Inflammatory macrophage treated with lipopolysaccharide for 4 hours (primary cell): Measurements from ENCODE around the gene CLHC1.
"Not testable (repeated sequence)": the region's sequence is repeated elsewhere in the genome, so short reads cannot be mapped to it uniquely, and the experiment has no call there.

Source experiments
- DNase-seq: peaks from one replicate; pipeline ENCODE4 v3.0.0-alpha.2; 2020

The CLHC1 gene

GRCh38 chr2:55152475-55153412, 79.3 kb downstream of the CLHC1 start:
- peak; percentile 69 for DNase-seq

DNA sequence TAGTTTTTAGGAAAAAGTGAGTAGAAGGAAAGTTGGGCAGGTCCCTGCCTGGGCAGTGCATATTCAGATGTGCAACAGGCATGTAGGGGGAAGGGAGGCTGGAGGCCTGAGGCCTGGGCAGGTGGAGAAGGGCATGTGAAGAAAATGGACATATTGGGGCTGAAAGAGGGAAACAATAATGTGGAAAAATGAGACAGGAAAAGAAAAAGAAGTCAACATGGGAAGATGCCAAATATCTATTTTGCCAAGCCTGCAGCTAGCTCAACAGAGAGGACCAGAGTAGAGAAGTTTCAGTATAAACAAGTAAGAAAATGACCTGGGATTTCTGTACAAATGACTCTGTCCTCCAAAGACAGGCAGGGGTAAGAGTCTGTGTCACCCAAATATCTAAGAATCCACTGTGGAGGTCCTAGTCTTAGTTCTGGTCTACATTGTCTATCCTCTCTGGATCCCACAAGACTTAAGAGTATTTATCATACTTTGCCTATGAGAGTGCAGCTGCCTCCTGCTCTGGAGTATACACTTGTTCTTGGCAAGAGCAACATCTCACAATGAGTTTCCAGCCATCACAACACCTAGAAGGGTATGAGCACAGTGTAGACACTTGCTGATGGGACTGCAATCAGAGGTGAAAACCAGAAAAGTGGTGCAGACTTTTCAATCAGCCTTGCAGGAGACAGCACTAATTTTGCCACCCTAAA, 80.2 kb downstream of the CLHC1 start:
- DNase-seq, result no peak

GRCh38 chr2:55150834-55151233, 81.3 kb downstream of the CLHC1 start:
- DNase-seq, result peak; percentile 87

DNA sequence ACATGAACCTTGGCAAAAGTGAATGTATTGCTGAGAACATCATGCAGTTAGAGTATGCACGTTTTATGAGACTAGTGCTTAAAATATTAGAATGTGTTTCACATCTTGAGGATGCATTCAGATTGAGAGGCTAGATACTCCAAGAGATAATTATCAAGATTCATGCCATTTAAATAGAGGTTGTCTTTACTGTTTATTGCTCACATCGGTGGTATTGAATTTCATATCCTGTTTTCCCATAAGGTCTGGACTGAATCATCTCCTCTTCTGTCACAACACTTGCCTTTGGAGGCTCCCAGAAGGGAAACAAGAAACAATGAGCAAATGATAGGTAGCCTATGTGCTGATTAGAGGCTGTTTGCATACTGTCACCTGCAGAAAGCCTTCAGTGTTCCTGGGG, 83.8 kb downstream of the CLHC1 start:
- DNase-seq, result peak; percentile 59

DNA sequence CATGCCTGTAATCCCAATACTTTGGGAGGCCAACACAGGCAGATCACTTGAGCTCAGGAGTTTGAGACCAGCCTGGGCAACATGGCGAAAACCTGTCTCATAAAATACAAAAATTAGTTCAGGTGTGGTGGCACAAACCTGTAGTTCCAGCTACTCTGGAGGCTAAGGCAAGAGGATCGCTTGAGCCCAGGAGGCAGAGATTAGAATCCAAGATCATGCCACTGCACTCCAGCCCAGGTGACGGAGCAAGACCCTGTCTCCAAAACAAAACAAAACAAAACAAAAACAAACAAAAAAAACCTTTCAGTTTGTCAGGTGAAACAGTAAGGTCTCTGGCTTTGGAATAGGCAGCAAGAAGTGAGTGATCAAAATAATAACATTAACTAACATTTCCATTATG, 84.6 kb downstream of the CLHC1 start:
- DNase-seq, result no peak

- no peak for DNase-seq
These were observed 85.1 kb downstream of the CLHC1 start for GRCh38 chr2:55147041-55147440.

DNA sequence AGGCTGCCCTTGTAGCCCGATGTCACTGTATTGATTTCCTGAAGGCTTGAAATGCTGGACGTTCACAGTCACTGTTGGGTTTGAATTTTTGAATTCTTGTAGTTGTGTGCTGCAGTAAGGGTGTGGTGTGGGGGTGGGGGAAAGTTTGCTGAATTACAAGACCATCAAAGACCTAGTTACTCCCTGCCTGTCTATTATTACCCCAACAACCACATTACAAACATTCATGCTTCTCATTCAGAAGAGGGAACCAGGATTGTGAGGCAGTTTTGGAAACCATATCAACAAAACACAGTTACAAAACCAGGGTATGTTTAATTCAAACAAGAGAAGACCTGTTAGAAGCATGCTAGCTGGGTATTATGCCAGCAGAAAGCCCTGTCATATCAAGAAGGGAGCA, 85.8 kb downstream of the CLHC1 start:
- DNase-seq, result peak; percentile 27

DNA sequence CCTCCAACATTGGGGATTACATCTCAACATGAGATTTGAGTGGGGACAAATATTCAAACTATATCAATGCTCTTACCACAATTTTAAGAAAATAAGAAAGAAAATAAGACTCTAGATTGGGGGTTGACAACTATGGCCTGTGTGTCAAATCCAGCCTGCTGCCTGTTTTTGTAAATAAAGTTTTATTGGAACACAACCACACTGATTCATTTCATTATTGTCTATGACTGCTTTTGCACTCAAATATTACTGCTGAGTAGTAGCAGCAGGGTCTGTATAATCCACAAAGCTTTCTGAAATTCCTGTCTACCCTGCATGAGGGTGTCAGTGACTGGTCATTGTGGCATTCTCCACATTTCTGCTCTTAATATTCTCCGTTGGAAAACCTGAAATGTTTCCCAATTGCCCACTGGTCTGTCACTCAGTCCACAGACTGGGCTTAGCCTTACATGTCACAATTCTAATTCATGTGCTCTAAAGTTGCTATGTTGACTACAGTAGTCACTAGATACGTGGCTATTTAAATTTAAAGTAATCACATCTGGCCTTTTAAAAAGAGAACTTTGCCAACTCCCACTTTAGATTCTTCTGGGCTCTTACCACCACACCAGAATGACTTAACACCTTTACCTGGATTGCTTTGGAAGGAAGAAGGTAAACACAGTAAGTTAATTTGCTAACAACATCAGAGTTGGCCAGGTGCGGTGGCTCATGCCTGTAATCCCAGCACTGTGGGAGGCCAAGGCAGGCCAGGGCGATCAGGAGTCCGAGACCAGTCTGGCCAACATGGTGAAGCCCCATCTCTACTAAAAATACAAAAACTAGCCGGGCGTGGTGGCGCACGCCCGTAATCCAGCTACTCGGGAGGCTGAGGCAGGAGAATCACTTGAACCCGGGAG, 86.9 kb downstream of the CLHC1 start:
- no peak for DNase-seq

DNA sequence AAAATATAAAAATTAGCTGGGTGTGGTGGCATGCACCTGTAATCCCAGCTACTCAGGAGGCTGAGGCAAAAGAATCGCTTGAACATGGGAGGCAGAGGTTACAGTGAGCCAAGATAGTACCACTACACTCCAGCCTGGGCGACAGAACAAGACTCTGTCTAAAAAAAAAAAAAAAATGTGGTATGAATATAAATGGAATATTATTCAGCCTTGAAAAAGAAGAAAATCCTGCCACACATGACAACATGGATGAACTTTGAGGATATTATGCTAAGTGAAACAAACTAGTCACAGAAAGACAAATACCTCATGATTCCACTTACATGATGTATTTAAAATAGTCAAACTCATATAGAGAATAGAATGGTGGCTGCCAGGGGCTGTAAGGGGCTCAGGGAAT, 88.4 kb downstream of the CLHC1 start:
- DNase-seq, result not testable (repeated sequence)

DNA sequence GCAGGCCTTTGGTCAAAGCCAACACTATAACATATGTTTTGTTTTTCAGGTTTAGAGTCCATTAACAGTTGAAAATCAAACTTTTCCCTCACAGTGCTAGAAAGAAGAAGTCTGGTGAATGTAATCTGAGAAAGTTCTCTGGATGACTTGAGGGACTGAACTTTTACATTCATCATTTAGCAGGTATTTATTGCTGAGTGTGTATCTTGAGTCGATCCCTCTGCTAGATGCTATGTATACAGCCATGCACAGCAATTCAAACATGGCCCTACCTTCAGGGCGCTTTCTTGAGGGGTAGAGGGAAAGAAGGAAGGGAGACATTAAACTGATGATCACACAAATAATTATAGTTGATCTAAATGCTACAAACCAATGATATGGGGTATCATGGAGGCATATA, 89.6 kb downstream of the CLHC1 start:
- DNase-seq, result no peak

DNA sequence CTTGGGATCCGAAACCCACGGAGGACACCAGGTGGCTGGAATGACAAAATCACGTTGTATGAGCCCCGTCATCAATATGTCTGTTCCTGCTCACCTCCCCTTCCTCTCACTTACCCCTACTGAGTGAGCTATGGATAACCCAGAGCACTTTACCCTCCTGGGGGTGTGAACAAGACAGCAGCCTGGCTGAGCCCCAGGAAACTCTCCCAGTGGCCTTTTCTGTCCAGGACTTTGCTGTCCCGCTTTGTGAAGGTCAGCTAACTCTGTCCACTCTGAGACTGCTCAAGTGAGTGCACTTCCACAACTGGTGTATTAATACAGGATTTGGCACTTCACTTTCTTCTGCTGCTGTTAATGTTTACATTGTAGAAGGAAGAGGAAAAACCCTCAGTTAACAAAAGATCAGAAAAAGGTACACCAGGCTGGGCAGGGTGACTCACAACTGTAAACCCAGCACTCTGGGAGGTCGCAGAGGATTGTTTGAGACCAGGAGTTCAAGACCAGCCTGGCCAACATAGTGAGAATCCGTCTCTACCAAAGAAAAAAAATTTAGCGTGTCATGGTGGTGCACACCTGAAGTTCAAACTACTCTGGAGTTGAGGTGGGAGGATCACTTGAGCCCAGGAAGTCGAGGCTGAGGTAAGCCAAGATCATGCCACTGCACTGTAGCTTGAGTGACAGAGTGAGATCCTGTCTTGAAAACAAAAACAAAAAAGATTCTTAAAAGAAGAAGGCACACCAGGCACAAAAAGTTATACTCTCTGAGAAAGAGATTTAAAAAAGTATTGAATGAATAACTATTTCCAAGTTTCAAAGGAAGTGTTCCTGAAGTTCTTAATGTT, 90.3 kb downstream of the CLHC1 start:
- DNase-seq, result no peak

GRCh38 chr2:55140316-55141219, 91.5 kb downstream of the CLHC1 start:
- DNase-seq, result no peak

GRCh38 chr2:55139305-55139704, 92.8 kb downstream of the CLHC1 start:
- no peak for DNase-seq

DNA sequence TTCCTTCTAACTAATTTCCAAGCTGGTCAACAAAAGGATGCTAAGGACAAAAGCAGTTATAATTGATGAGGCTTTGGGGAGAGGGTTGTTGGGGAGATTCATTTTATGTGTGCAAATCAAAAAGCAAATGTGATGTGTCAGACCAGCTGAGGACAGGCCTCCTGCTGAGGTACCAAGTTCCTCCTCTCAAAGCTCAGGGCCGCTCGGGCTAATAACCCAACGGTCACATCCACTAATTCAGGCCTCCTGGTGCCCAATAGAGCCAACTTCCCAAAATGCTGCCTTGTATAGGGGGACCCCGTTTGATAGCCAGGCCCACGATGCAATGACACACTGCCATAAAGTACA, 93.2 kb downstream of the CLHC1 start:
- DNase-seq, result no peak

DNA sequence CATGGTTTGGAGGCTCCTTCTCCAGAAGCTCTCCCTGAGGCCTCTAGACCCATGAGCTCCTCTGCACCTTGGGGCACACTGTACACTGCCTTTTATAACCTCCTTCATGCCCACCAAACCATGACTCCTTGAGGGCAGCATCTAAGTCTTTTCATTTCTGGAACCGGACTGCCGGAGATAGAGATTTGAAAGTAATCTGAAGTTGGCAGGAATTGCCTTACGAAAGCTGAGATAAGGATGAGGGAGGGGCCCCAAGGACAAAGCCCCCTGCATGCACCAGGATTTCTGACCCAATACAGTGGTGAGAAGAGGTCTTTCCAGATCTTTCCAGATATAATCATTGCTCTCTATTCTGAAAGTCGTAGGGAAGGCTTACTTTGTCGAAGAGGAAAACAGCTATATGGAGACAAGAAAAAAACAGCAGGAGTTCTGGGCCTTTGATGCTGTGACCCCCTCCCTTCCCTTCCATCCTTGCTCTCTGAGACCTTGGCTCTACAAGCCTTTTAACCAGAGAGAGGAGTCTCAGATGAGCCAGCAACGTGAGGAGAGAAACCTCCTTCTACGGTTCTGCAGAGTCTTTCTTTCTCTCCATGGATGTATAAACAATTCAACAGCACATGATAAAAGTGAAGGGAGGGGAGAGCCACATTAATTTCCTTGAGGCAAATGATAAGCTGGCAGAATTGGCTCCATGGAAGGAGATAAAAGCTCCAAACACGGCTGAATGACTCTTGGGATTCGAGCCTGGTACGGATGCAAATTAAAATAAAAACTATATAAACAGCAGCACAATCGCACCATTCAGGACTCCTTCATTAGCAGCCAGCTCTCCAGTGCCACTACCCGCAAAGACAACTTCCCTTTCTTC, 93.8 kb downstream of the CLHC1 start:
- DNase-seq, result no peak

DNA sequence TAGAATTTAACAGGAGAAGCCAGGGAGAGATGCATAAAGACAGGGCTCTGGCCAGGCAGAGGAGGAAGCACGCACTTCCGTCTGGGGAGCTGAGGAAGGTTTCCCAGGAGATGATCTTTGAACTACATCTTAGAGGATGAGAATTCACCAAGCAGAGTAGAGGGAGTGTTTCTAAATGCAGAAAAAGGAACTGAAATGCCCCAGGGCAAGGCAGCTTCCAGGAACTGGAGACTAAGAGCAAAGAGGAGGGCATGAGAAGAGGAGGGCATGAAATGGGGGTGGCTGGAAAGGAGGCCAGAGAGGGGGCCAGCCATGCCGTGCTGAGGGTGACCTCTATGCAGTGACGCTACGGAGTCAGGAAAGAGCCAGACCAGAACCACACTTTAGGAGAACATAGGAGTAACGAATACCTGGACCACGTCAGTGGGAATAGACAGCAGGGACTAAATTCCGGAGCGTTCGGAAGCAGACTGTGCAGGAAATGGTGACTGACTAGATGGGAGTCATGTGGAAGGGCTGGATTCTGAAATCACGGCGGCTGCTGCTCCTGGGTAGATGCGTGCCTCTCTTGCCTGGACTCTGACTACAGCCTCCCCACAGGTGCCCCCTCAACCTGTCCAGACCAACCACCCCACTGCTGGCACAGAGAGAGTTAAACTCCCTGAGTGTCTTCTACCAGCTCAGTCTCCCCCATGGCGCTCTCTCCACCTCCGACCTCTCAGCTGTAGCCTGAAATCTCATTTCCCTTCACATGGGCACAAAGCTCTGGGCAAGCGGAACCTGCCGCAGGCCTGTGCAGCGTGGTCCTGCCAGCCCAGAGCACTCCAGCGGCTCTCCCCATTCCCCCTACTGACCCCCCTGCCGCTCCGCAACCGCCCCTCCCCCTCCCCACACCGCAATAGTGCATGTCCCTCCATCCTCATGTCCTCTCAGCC, 94.8 kb downstream of the CLHC1 start:
- DNase-seq, result peak; percentile 85

GRCh38 chr2:55136138-55136541, 96.0 kb downstream of the CLHC1 start:
- DNase-seq, result no peak

DNA sequence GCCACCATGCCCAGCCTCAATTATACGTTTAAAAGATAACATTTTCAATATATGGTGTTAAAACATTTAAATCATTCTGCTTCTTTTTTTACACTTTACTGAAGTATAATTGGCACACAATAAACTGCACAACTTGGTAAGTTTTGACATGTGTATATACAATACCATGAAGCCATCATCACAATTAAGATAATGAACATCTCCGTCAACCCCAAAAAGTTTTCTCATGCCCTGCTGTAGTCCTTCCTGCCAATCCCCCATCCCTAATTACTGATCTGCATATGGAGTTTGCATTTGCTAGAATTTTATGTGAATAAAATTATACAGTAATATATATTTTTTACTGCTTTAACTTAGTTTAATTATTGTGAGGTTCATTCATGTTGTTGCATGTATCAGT, 96.6 kb downstream of the CLHC1 start:
- DNase-seq, result no peak

DNA sequence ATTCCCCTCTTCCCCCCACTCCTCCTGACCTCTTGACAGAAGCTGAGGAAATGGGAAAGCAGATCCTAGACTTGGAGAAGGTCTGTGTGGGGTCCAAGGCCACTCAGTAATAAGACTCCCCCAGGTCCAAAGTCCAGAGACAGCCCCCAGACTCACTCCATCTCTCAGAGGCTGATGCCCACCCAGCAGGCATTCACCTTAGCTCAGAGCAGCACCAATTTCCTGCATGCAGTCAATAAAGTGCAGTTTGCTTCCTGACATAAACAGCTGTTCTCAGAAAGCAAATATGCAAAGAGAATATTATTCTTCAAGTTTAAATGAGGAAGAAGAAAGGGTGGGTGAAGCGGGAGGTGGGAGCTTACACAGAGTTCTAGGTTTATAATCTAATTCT, 97.8 kb downstream of the CLHC1 start:
- no peak for DNase-seq
